Measurements from ENCODE around the gene EPS8L1.

The EPS8L1 gene

DNA sequence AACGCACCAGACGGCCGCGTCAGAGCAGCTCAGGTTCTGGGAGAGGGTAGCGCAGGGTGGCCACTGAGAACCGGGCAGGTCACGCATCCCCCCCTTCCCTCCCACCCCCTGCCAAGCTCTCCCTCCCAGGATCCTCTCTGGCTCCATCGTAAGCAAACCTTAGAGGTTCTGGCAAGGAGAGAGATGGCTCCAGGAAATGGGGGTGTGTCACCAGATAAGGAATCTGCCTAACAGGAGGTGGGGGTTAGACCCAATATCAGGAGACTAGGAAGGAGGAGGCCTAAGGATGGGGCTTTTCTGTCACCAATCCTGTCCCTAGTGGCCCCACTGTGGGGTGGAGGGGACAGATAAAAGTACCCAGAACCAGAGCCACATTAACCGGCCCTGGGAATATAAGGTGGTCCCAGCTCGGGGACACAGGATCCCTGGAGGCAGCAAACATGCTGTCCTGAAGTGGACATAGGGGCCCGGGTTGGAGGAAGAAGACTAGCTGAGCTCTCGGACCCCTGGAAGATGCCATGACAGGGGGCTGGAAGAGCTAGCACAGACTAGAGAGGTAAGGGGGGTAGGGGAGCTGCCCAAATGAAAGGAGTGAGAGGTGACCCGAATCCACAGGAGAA, 39.9 kb downstream of the EPS8L1 start:
- no peak for DNase-seq (ENCODE audit: low read depth)

DNA sequence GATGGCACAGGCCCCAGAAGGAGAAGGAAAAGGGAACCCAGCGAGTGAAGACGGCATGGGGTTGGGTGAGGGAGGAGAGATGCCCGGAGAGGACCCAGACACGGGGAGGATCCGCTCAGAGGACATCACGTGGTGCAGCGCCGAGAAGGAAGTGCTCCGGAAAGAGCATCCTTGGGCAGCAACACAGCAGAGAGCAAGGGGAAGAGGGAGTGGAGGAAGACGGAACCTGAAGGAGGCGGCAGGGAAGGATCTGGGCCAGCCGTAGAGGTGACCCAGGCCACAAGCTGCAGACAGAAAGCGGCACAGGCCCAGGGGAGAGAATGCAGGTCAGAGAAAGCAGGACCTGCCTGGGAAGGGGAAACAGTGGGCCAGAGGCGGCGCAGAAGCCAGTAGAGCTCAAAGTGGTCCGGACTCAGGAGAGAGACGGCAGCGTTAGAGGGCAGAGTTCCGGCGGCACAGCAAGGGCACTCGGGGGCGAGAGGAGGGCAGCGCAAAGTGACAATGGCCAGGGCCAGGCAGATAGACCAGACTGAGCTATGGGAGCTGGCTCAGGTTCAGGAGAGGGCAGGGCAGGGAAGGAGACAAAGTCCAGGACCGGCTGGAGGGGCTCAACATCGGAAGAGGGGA, 40.7 kb downstream of the EPS8L1 start:
- peak; percentile 22 for DNase-seq (ENCODE audit: low read depth)

DNA sequence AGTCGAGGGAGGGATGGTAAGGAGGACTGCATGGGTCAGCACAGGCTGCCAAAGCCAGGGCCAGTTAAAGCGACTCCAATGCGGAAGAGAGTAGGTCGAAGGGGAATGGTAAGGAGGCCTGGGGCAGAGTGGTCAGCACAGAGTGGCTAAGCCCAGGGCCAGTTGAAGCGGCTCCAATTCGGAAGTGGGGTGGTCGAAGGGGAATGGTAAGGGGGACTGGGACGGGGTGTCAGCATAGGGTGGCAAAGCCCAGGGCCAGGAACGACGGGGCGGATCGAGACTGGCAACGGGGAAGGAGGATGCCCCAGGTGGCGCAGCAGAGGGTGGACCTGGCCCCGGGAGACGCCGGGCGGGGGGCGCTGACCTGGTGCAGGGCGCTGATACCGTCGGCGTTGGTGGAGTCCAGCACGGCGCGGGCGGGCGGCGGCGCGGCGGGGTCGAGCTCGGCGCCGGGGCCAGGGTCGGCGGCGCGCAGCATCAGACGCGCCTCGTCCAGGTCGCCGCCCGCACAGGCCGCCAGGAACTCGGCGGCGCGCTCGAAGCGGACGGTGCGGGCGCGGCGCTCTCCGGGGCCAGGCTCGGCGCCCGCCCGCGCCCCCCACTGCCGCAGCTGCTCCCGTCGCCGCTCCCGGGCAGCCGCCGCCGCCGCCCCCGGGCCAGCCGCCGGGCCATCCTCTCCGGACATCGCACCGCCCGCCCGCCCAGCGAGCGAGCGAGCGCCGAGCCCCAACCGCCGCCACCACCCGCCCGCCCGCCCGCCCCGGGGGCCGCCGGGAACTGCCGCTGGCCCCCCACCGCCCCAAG, 41.4 kb downstream of the EPS8L1 start, which contains the start of gene PPP1R12C:
PPP1R12C (minus strand) TSS at position 779 of the 804 bp plus-strand sequence; CDS start at position 685, 94 bp downstream.
- DNase-seq (ENCODE audit: low read depth), result no peak

DNA sequence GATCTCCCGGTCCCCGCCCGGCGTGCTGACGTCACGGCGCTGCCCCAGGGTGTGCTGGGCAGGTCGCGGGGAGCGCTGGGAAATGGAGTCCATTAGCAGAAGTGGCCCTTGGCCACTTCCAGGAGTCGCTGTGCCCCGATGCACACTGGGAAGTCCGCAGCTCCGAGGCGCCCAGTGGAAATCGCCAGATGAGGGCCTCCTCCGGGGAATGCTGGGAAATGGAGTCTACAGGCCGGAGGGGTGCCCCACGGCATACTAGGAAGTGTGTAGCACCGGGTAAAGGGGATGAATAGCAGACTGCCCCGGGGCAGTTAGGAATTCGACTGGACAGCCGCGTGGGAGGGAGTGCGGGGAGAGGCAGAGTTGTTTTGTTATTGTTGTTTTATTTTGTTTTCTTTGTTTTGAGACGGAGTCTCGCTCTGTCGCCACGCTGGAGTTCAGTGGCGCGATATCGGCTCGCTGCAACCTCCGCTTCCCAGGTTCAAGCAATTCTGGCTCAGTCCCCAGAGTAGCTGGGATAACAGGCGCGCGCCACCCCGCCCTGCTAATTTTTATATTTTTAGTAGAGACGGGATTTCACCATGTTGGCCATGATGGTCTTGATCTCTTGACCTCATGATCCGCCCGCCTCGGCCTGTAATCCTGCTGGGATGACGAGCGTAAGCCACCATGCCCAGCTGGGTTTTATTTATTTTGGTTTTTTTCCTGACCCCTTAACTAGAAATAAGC, 42.2 kb downstream of the EPS8L1 start:
- DNase-seq (ENCODE audit: low read depth), result peak; percentile 93

DNA sequence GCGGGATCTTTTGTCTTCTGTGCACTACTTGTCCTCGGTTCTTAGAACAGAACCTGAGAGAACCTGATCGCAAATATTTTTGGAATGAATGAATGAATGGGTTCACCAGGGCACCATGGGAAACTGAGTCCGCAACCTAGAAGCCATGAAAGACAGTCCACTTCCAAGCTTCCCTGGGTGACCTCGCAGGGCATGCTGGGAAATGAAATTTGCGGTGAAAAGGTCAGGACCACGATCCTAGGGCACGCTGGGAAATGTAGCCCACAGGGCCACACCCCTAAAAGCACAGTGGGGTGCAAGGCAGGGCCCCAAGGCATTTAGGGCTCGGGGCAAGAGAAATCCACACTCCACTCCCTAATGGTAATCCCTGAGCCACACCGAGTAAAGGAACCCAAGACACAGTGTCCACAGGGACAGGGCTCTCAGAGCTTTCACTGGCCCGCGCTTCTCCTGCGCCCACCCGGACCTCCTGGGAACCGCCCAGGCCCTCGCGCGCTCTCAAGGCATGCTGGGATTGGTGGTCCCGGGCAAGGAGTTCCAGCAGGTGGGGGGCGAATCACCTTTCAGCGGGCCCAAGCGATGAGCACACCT, 42.8 kb downstream of the EPS8L1 start:
- no peak for DNase-seq (ENCODE audit: low read depth)

DNA sequence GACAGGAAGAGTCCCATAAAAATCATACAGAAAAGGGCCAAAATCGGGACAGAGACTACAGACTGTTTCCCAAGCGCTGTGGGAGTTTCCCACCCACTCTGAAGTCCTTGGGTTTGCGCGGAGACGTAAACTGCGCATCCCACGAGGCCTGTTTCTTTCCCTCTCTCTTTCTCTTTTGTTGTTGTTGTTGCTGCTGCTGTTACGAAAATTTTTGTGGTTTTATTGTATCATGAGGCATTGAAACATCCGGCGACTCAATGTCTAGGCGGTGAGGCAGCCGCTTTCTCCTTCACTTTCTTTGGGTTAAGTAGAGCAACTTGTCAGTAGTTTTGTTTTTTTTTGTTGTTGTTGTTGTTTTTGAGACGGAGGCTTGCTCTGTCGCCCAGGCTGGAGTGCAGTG, 43.4 kb downstream of the EPS8L1 start:
- DNase-seq (ENCODE audit: low read depth), result no peak

DNA sequence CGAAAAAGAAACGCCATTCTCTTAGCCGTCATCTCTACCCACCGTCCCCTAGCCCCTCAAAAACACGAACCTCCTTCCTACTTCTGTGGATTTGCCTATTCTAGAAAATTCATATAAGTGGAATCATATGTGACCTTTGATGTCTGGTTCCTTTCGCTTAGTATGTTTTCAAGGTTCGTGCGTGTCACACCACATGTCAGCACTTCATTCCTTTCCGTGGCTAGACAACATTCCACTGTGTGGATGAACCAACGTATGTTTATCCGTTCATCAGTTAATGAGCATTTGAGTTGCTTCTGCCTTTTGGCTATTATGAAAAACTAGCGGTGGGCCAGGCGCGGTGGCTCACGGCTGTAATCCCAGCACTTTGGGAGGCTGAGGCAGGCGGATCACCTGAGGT, 55.8 kb downstream of the EPS8L1 start:
- DNase-seq (ENCODE audit: low read depth), result no peak

DNA sequence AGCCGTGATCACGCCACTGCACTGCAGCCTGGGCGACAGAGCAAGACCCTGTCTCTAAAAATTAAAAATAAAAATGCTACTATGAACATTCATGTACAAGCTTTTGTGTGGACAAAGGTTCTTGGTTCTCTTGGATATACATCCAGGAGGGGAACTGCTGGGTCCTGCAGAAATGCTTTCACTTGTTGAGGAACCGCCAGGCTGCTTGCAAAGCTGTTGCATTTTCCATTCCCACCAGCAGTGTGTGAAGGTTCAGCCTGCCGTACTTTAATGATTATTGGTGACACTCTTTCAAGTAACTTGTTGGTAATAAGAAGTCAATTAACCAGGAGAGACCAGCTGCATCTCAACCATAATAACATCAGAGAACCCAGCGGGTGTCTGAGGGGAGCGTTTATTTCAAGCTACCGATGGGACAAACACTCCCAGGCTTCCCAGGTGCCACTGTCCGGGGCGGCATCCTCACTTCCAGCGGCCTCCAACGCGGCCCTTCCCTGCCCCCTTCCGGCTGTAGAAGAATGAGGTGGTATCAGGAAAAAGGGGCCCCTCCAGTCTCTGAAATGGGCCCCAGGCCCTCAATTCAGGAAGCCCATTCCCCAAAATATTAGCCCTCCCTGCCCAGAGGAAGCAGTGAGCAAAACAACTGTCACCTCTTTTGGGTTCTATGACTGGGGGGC, 56.9 kb downstream of the EPS8L1 start:
- DNase-seq (ENCODE audit: low read depth), result no peak

DNA sequence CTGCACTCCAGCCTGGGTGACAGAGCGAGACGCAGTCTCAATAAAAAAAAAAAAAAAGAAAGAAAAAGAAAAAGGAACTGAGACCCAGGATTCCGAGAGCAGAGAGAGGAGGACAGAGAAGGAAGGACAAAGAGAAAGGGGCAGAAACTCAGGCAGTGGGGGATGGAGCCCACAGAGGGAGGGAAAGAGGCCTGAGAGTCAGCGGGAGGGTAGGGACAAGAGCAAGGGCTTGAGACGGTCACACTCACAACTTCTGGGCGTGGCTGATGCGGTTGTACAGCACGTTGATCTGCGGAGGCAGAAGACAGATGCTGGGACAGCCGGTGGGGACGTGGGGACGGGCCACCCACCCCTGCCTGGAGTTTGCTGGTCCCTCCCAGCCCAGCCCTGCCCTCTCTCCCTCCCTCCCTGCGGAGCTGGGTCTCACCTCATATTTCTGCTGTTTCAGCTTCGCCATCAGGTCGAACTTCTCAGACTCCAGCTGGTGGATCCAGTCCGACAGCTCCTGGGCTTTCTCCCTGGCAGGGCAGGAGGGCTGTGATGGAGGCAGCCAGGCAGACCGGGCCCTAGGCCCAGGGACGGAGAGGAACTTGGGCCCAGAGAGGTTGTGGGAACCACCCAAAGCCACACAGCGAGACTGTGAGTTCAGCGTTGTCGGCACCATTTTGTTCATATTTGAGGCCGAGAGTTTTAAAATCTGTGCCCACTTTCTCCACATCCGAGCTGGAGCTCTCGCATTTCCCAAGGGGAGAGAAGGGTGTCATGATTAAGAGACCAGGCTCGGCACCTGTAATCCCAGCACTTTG, 58.2 kb downstream of the EPS8L1 start:
- DNase-seq (ENCODE audit: low read depth), result no peak

DNA sequence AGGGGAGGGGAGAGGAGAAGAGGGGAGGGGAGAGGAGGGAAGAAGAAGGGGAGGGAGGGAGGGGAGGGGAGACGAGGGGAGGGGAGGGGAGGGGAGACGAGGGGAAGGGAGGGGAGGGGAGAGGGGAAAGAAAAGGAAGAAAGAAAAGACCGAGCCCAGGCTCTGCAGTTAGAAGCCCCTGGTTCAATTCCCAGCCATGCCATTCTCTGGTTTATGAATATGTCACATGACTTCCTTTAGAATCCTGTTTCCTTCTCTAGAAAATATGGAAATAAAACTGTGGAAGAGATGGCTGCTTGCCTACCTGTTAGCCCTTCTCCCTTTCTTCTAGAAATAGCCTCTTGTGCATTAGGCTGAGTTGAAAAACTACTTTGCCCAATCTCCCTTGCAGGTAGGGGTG, 59.1 kb downstream of the EPS8L1 start:
- DNase-seq (ENCODE audit: low read depth), result no peak

DNA sequence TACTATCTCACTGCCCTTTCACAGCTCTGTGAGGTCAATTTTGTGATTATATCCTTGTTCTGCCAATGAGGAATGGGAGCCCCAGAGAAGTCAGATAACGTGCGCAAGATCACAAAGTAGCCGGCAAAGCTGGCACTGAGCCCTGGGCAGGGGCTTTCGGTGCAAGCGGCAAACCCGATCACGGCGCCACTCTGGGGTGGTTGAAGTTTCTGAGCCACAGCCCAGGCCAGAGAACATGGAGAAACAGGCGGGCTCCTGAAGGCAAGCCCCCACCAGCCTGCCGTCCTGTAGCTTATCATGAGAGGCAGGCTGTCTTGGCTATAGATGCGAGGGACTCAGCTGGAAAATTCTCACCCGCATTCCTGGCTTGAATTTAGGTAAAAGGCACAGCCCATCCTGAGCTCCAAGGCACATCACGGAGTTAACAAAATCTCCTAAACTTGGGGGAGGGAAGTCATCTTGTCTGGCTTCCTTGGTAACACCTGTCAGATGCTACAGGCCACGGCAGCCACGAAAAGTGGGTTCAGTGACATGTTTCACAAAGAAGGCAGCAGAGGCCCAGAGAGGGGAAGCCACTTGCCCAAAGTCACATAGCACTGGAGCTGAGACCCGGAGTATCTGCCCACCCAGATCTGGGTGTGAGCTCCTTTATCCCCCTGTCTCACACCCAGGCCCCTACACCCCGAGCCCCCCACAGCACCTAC, 60.9 kb downstream of the EPS8L1 start:
- DNase-seq (ENCODE audit: low read depth), result no peak

All from stimulated activated CD8-positive, alpha-beta memory T cell treated with anti-CD3 and anti-CD28 coated beads, Interleukin-15, amount 100 ng/mL, for 24 hours (primary cell).